Common myeloid progenitor, CD34-positive (primary cell): ENCODE measurements around the gene TTC28.

ENCODE experiments used
- CTCF ChIA-PET: fragments of 350-600 bp; sonication (Branson Sonifier 250); formaldehyde crosslinking; loops from one replicate; lab custom pipeline; 2021; ENCODE audit warnings: antibody characterized with exemption; lab: Charles Lee
- POLR2A ChIA-PET: fragments of 350-600 bp; sonication (Branson Sonifier 250); formaldehyde crosslinking; loops from one replicate; lab custom pipeline; 2021; ENCODE audit warnings: antibody characterized with exemption; lab: Charles Lee
- DNase-seq, 3 donors: peaks; one replicate each; pipeline versions ENCODE4 v3.0.0 to v3.0.0-alpha.2; 2013
- H3K27ac ChIP-seq, 2 experiments: 1 replicate in 1 of 2; 2 replicates in 1 of 2; pipeline ENCODE4 v1.7.0; 2013; ENCODE audit warnings: inconsistent platforms in 2 of 2, low read length in 2 of 2, mild to moderate bottlenecking in 2 of 2, low read depth in 1 of 2, moderate library complexity in 1 of 2; ENCODE audit not compliant: severe bottlenecking in 2 of 2, insufficient read depth in 1 of 2, poor library complexity in 1 of 2
- H3K27me3 ChIP-seq, 5 experiments: replicated peaks in 2 of 5; 1 replicate in 3 of 5; 2 replicates in 2 of 5; pipeline versions ENCODE4 v1.6.1 to v1.7.0; 2013; ENCODE audit warnings: low read length in 4 of 5, mild to moderate bottlenecking in 2 of 5, moderate library complexity in 2 of 5, inconsistent platforms in 1 of 5; ENCODE audit not compliant: insufficient read depth in 5 of 5, control insufficient read depth in 4 of 5
- H3K36me3 ChIP-seq, 4 experiments: 1 replicate in 2 of 4; 2 replicates in 2 of 4; pipeline versions ENCODE4 v1.6.1 to v1.7.0; 2013; ENCODE audit warnings: low read length in 3 of 4, control low read depth in 1 of 4, mild to moderate bottlenecking in 1 of 4; ENCODE audit not compliant: control insufficient read depth in 4 of 4, insufficient read depth in 4 of 4
- H3K4me1 ChIP-seq, 4 experiments: 1 replicate in 3 of 4; 2 replicates in 1 of 4; pipeline versions ENCODE4 v1.6.1 to v1.7.1; 2013; ENCODE audit warnings: low read length in 3 of 4, mild to moderate bottlenecking in 3 of 4, control low read depth in 1 of 4, inconsistent platforms in 1 of 4, moderate library complexity in 1 of 4; ENCODE audit not compliant: control insufficient read depth in 4 of 4, insufficient read depth in 4 of 4; ENCODE audit errors: control extremely low read depth in 1 of 4
- H3K4me3 ChIP-seq, 7 experiments: 1 replicate in 4 of 7; 2 replicates in 3 of 7; pipeline versions ENCODE4 v1.5.1 to v1.7.0; 2013; ENCODE audit warnings: mild to moderate bottlenecking in 7 of 7, low read length in 6 of 7, moderate library complexity in 6 of 7, inconsistent platforms in 2 of 7, low read depth in 2 of 7, control low read depth in 1 of 7; ENCODE audit not compliant: insufficient read depth in 4 of 7, control insufficient read depth in 1 of 7; ENCODE audit errors: extremely low read depth in 1 of 7
- H3K9me3 ChIP-seq, 5 experiments: 1 replicate in 4 of 5; 2 replicates in 1 of 5; pipeline versions ENCODE4 v1.6.1 to v1.7.1; 2013; ENCODE audit warnings: low read length in 4 of 5, mild to moderate bottlenecking in 2 of 5, inconsistent platforms in 1 of 5, low read depth in 1 of 5, moderate library complexity in 1 of 5; ENCODE audit not compliant: control insufficient read depth in 4 of 5, insufficient read depth in 2 of 5; ENCODE audit errors: control extremely low read depth in 1 of 5
- WGBS: methylation state at CpG from one replicate; pipeline ENCODE4 v1.1.5; 2013; ENCODE audit not compliant: insufficient coverage; 5-methylcytosine and 5-hydroxymethylcytosine counted together

The TTC28 gene

GRCh38 chr22:28406246-28406645, 273.4 kb downstream of the TTC28 start:
- no peak for DNase-seq
- Histone ChIP-seq H3K4me1 (no peaks in the 10 kb centered on the region), H3K4me3 (no peak overlapping the region), H3K9me3 (peaks cover 0 to 3% (median 0%) of the 10 kb centered on the region in 5 experiments), H3K27me3 (no peaks in the 10 kb centered on the region), H3K27ac (no peak overlapping the region), H3K36me3 (no peaks in the 10 kb centered on the region)
- POLR2A ChIA-PET, result no interaction called here
- 90% methylated on average over 2 of the region's 3 CpGs for WGBS
- CTCF ChIA-PET, result no interaction called here

- ChIA-PET CTCF (no interaction called here), POLR2A (no interaction called here)
- DNase-seq, result no peak
- Histone ChIP-seq H3K9me3 (peaks cover 0 to 3% (median 0%) of the 10 kb centered on the region in 5 experiments), H3K27ac (no peak overlapping the region), H3K36me3 (no peaks in the 10 kb centered on the region), H3K27me3 (no peaks in the 10 kb centered on the region), H3K4me1 (no peaks in the 10 kb centered on the region), H3K4me3 (no peak overlapping the region)
Measured at GRCh38 chr22:28405588-28405987, 274.1 kb downstream of the TTC28 start.

GRCh38 chr22:28402539-28402938, 277.1 kb downstream of the TTC28 start:
- CTCF ChIA-PET, result no interaction called here
- POLR2A ChIA-PET, result interaction anchor here (0.6 kb wide), 1 partner anchor 86 kb away, joined by 5 read pairs; no protein-coding TSS in a partner anchor
- Histone ChIP-seq H3K27ac (no peak overlapping the region), H3K4me3 (no peak overlapping the region), H3K36me3 (no peaks in the 10 kb centered on the region), H3K27me3 (no peaks in the 10 kb centered on the region), H3K4me1 (no peaks in the 10 kb centered on the region), H3K9me3 (peaks cover 0 to 3% (median 0%) of the 10 kb centered on the region in 5 experiments)
- 97% methylated on average over 3 of the region's 5 CpGs for WGBS
- no peak for DNase-seq

- Histone ChIP-seq H3K27me3 (no peaks in the 10 kb centered on the region), H3K27ac (no peak overlapping the region), H3K9me3 (peaks cover 0 to 3% (median 0%) of the 10 kb centered on the region in 5 experiments), H3K4me3 (no peak overlapping the region), H3K36me3 (no peaks in the 10 kb centered on the region), H3K4me1 (no peaks in the 10 kb centered on the region)
- CTCF ChIA-PET, result no interaction called here
- POLR2A ChIA-PET, result interaction anchor here (0.6 kb wide), 1 partner anchor 87 kb away, joined by 5 read pairs; no protein-coding TSS in a partner anchor
- no peak for DNase-seq
- no CpG with 5 or more reads among the region's 2 CpGs for WGBS
Measured at GRCh38 chr22:28402060-28402459, 277.6 kb downstream of the TTC28 start.

- no peaks in the 10 kb centered on the region for H3K27me3 ChIP-seq
- DNase-seq, result no peak
- no CpG with 5 or more reads among the region's 1 CpG for WGBS
- H3K4me3 ChIP-seq, result no peak overlapping the region
- H3K4me1 ChIP-seq, result peaks cover 0 to 9% (median 3%) of the 10 kb centered on the region in 4 experiments
- CTCF ChIA-PET, result no interaction called here
- no peaks in the 10 kb centered on the region for H3K36me3 ChIP-seq
- H3K9me3 ChIP-seq, result no peaks in the 10 kb centered on the region
- no peak overlapping the region for H3K27ac ChIP-seq
- POLR2A ChIA-PET, result no interaction called here
Measured at GRCh38 chr22:28398981-28399380, 280.7 kb downstream of the TTC28 start.

GRCh38 chr22:28398355-28398754, 281.3 kb downstream of the TTC28 start:
- H3K4me3 ChIP-seq, result no peak overlapping the region
- ChIA-PET POLR2A (no interaction called here), CTCF (no interaction called here)
- no peaks in the 10 kb centered on the region for H3K36me3 ChIP-seq
- no peak for DNase-seq
- H3K9me3 ChIP-seq, result no peaks in the 10 kb centered on the region
- peaks cover 0 to 9% (median 3%) of the 10 kb centered on the region in 4 experiments for H3K4me1 ChIP-seq
- H3K27me3 ChIP-seq, result no peaks in the 10 kb centered on the region
- no peak overlapping the region for H3K27ac ChIP-seq

GRCh38 chr22:28397306-28397705, 282.3 kb downstream of the TTC28 start:
- no peaks in the 10 kb centered on the region for H3K36me3 ChIP-seq
- H3K27ac ChIP-seq, result no peak overlapping the region
- peaks cover 0 to 9% (median 3%) of the 10 kb centered on the region in 4 experiments for H3K4me1 ChIP-seq
- POLR2A ChIA-PET, result no interaction called here
- H3K4me3 ChIP-seq, result no peak overlapping the region
- CTCF ChIA-PET, result interaction anchor here (0.6 kb wide), 1 partner anchor 602 kb away, joined by 3 read pairs; no protein-coding TSS in a partner anchor
- H3K27me3 ChIP-seq, result no peaks in the 10 kb centered on the region
- H3K9me3 ChIP-seq, result no peaks in the 10 kb centered on the region
- DNase-seq, result no peak
- 100% methylated on average over 3 of the region's 4 CpGs for WGBS
